ENCODE results near the gene DMGDH.
"Not testable (repeated sequence)": the region's sequence is repeated elsewhere in the genome, so short reads cannot be mapped to it uniquely, and the experiment has no call there.

DMGDH gene

DNA sequence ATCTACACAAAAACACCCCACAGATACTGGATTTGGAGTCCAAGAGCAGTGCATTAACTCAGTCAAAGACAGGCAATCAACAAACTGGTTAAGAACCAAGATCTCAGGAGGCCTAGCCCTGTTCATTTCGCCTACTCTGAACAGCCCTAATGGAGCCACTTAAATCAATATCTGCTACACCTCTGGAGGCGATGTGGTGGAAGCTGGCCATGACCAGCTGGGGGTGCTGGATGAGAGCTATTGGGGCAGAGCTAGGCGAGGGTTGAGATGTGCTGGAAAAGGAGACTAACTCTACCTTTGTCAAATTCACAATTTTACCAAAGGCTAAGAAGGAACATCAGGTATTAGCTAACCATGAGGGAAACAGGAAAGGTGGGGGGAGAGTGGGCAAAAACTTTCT, 61.1 kb downstream of the DMGDH start:
- DNase-seq, result no peak

DNA sequence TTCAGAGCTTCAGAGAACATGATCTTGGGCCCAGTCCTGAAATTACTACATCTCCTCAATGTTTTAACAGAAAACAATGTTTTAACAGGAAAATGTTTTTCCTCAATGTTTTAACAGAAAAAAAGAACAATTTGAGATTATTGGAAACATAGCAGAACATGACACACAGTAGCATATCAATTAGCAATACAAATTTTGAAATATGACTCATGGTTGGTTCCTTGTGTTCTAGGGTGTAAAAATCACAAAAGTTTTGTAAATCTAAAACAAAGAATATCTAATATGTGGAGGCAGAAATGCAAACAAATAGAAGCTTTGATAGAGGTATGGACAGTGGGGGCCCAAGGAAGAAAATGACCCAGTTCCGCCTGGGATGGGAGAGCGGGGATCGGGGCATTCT, 61.6 kb downstream of the DMGDH start:
- no peak for DNase-seq

DNA sequence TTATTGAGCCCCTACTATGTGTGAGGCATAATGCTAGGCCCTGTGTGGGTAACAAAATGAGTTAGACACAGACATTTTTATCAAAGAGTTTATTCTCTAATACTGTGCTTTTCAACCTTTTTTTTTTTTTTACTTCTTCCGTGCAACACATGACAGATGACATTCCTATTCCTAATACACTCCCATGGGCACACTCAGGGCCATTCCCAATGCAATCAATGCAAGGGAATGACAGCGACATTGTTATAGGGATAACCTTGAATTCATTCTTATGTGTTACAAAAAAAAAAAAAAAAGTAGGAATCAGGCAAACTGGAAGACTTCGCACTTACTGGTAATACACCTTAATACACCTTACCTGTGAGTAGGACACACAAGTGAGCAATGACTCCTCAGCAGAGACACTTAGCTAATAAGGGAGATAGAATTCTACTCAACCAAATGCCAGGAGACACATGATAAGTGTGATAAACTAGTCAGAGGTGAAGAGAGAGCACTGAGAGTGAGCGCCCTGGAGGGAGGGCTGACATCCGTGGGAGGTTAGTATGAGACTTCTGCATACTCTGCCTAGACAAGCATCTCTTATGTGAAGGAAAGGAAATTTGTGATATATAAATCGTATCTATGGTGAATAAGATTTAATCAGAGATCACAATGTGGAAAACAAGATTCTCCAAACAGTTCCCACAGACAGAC, 63.4 kb downstream of the DMGDH start:
- no peak for DNase-seq

DNA sequence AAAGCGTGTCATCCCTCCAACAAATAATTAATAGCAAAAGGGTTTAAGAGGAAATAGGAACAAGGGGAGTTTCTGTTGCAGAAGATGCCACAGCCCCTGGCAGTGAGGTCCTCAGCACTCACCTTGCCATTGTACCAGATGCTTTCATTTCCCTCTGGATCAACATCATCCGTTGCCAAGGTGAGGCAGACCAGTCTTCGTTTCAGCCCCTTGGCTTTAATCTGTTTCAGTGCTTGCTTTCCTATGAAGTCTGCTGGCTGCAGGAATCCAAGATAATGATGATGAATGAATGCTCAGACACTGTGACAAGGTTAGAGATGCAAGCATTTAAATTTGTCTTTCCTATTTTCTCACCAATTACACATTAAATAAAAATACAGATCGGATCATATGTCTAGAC, 64.3 kb downstream of the DMGDH start:
- DNase-seq, result no peak

DNA sequence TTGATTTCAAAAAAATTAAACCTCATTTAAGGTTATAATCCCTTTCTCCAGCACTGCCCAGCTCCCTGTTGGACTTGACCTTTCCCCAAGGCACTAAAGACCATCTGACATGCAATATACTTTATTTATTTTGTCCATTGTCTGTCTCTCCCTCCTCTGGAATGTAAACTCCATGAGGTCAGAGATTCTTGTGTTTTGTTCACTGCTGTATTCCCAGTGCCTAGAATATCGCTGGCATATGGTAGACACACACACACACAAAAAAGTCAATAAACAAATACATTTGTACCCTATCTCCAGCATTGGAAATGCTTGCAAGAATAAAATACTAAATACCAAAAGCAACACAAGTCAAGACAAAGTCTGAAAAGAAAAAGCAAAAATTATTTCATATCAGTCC, 67.1 kb downstream of the DMGDH start:
- no peak for DNase-seq

DNA sequence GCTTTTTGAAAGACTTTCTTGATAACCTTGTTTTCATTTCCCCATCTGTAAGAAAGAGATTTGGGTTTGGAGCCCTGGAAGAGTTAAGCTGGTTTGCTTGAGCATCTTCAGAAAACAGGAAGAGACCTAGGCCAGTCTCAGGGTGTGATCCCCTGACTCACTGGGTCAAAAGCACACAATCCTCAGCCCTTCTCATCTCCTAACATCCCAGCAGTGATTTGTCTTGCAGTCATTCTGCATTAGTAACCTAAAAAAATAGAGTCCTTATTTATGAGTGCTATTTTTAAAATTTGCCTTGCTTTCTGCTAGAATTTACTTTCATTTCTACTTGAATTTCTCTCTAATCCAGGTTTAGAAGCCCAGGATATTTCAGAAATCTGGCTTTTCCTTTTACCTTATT, 68.0 kb downstream of the DMGDH start:
- DNase-seq, result peak; percentile 46

DNA sequence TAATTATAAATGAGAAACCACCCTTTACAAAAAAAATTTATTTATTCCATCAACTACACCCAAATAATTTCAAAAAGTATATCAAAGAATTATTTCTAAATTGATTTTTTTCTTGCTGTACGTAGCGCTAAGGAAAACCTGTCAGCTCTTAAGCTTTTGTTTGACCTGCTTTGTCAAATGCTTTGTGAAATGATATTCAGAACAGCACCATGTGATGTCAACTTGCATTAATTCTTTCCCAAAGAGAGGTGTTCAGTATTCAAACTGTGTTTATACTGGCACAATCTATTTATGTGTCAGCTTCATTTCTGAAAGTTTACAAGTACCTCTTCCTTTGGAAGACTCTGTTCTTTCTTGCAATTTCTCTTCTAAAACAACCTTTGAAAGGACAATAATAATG, 72.4 kb downstream of the DMGDH start:
- no peak for DNase-seq

DNA sequence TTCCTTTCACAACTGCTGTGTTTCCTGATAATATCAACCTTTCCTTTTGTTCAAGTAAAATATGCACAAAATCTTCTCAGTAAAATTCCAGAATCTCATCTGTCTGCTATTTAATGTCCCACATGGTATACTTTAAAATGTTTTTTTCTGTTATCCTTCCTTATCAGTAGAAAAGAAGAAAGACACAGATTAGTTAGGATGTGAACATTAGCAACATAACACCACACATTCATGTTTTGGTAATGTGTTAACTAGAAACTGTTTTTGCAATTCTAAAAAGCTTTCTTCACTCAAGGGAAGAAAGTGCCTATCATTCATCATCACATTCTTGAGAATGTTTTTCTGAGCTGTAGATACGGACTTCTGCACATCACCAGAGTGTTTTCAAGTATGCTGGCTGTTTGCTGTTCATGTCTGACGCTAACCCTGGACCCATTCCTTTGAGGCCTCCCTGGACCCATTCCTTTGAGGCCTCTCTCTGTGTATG, 73.9 kb downstream of the DMGDH start:
- no peak for DNase-seq

DNA sequence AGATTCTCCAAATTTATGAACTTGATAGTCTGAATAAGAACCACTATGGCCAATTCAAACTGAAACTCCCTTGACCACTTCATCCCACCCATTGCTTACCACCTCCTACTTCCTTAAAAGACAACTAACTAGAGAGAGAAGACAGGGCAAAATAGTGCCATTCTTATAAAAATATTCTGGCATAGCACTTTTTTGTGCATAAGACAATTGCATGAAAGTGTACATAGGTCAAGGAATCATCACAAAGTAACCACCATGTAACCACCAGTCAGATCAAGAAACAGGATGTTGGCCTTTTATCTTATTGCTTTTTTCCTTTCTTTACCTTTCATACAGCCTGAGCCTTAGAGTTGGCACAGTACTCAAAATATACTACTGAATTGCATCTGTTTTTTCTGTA, 76.3 kb downstream of the DMGDH start:
- DNase-seq, result no peak

DNA sequence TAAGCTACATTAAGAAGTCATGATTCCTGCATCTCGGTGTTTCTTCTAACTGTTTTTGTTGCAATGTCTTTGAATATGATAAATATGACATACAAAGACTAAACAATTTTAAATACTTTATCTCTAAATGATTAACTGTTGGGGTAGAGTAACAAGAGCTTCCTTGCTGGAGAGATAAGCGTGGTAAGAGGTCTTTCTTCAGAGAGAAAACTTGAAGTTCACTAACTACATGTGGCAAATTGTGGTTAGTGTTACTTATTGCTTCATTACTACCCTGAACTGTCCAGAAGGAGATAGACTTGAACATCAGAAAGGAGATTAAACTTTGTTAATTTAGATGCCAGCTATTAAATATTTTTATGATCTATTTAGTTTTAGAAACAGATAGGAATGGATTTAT, 77.3 kb downstream of the DMGDH start:
- DNase-seq, result no peak

DNA sequence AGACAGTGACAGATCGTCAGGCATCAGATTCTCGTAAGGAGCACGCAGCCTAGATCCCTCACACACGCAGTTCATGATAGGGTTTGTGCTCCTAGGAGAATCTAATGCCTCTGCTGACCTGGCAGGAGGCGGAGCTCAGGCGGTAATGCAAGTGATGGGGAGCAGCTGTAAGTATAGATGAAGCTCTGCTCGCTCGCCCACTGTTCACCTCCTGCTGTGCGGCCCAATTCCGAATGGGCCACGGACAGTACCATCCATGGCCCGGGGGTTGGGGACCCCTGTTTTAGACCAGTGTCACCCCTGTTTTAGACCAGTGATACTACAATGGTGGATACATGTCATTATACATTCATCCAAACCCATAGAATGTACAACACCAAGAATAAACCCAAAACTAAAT, 80.4 kb downstream of the DMGDH start:
- DNase-seq, result no peak

DNA sequence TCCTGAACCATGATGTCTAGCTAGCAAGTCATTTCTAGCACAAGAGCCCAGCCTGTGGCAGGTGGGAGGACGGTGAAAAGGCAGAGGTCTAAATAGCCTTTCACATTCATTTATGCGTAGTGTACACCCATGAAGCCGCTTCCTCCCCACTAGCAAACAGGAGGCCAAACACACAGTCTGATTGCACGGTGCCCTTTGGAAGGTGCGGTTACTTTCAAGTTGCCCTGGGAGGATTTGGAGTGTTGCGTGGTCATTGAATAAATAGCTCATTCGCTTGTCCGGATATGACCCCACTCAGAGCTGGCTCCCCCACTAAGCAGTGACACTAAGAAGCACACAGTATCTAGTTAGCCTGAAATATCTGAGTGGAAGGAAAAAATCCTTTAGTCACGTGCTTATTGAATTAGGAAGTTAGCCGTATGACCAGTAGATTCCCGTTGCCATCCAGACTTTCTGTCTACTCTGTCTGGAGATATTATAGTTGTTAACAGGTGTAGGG, 83.7 kb downstream of the DMGDH start:
- DNase-seq, result peak; percentile 39

DNA sequence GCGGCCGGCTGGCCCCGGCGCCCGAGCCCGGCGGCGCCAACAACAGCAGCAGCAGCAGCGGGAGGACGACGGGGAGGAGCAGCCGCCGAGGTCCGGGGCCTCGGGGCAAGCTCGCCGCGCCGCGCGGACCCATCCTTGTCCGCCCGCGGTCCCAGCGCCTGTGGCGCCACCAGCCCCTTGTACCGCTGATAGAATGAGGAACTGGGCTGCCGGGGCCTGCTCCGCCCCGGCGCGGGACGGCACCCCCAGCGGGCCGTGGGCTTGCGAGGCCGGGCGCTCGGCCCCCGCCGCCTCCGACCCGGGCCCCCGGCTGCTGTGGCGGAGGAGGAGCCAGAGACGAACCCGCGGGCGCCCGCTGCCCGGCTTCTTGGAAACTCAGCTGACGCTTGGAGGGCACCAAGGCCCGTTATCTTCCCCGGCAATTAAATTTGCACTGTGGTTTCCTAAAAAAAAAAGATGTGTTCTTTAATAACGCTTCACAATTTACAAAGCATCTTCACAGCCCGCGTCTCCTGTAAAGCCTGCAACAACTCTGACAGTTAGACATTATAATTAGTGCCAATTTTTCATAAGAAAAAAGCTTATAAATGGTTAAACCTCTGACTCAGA, 84.3 kb downstream of the DMGDH start, which contains the start of gene ARSB:
Gene ARSB (minus strand): TSS at position 195 of the 609 bp plus-strand sequence. CDS start 62 bp downstream, at position 133.
- DNase-seq, result peak; percentile 57

DNA sequence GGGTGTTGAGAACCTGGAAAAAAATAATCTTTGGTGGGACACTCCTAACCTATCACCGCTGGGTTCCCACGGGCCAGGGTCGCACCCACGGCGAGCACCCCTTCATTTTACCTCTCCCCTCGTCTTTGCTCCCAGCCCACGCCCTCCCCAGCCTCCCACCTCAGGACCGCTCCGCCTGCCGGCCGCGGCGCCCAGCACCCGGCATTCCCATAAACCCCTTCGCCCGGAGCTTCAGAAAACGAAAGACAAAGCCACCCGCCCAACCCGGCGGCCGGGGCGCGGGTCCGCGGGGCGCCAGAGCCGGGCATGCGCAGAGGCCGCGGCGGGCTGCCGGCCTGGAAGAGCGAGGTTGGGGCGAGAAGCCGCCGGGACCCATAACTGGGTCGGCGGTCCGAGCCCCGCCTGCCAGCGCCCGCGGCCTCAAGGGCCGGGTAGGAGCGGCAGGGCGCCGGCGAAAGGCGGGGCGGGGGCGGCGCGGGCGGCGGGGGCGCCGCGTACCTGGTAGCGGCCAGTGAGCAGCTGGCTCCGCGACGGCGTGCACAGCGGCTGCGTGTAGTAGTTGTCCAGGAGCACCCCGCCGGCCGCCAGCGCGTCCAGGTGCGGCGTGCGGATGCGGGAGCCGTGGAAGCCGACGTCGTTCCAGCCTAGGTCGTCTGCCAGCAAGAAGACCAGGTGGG, 84.9 kb downstream of the DMGDH start:
- peak; percentile 90 for DNase-seq

DNA sequence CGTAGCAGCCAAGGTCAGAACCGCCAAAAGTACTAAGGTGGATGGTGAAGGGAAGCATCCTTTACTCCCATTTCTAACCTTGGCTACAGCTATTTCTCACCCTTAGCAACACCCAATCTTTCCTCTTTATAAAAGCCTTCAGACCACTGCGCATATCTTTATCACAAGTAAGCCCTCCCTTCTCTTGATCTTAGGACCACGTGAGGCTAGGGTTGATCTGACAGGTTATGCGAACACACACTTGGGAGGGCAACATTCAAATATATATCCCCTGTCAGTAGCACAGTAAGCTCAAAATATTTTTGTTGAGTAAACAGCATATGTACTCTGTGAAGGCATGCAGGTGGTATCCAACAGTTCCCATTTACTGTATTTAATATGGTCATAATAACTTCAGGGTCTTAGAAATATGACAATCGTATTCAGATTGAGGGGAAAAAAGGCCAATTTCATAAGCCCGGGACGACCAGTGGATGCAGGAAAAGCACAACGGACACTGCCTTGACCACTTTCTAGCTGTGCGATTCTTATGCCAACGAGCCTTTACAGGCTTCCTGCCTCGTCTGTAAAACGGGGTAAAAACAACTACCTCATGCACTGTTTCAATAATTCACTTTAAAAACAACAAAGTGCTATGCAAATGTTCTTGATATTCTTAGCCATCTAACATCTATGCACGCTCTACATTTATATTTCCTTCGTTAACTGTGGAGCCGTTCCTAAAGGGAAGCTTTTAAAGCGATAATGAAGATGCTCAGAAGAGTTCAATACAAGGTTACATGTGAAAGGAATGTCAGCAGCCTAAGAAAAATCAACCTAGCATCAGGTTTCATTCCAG, 85.7 kb downstream of the DMGDH start:
- no peak for DNase-seq

DNA sequence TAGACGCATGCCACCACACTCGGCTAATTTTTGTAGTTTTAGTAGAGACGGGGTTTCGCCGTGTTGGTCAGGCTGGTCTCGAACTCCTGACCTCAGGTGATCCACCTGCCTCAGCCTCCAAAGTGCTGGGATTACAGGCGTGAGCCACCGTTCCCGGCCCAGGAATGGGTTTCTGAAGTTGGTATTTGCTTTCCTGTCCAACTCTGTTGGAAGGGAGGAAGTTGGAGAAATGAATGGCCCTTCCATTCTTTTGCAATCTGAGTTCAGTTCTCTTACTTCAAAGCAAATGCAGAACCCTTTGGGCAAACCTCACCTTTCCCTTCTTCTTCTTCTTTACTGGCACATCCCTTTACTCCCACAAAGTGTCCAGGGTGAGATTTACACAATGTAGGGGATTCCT, 86.3 kb downstream of the DMGDH start:
- not testable (repeated sequence) for DNase-seq

DNA sequence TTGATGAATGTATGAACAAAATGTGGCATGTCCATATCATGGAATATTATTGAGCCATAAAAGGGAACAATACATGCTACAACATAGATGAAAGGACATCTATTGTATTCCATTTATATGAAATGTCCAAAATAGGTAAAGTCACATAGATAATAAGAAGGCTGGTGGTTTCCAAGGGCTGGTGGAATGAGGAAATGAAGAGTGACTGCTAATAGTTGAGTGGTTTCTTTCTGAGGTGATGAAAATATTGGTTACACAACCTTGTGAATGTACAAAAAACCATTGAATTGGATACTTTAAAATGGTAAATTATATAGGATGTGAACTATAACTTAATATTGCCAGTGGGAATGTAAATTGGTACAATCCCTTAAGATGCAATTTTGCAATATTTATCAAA, 89.6 kb downstream of the DMGDH start:
- no peak for DNase-seq

DNA sequence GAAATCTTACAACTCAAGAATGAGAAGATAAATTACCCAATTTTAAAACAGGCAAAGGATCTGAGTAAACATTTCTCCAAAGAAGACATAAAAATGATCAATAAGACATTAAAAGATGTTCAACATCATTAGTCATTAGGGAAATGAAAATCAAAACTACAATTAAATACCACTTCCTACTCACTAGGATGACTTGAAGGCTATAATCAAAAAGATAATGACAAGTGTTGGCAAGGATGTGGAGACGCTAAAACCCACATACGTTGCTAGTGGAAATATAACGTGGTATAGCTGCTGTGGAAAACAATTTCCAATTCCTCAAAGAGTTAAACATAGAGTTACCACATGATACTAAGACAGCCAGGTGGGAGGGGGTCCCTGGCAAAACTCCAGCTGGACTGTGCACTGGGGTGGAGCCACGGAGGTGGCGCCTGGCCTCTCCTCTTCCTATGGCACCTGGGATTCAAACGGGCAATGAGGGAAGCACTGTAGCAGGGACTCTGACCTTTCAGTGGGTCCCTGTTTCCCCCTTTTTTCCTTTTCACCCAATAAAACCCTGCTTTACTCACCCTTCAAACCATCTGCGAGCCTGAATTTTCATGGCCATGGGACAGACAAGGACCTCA, 90.2 kb downstream of the DMGDH start:
- DNase-seq, result no peak

DNA sequence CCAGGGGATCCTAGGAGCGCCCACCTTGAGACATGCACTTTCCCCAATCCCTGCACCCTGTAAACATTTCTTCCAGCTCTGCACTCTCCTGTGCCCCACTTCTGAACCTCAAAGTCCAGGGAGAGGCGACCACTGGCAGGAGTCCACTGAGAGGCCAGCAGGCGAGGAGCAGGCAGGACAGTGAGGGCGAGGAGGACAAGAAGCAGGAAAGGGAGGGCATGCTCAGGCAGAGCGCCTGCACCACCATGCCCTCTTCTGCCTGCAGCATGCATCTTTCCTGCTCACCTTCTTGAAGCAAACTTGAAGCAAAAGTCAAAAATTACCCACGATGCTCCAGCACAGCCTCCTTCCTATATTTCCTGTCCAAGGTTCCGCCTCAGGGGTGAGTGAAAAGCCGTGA, 94.4 kb downstream of the DMGDH start:
- DNase-seq, result no peak

DNA sequence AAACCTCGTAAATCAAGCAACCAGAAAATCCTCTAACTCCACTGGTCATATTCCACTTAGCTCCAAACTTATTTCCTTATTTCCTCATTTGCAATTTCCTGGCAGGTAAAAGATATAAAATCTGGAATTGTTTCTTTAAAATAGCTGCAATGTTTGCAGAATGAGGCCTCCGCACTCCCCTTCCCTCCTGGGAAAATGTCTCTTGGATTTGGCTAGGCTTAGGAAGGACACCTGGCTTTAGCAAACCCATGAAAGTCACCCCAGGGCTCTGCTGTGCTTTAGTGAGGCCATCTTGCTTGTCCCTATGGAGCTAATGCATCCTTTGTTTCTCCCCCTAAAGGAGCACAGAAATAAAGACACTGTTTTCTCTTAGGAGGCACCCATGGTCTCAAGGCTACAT, 94.9 kb downstream of the DMGDH start:
- DNase-seq, result no peak

DNA sequence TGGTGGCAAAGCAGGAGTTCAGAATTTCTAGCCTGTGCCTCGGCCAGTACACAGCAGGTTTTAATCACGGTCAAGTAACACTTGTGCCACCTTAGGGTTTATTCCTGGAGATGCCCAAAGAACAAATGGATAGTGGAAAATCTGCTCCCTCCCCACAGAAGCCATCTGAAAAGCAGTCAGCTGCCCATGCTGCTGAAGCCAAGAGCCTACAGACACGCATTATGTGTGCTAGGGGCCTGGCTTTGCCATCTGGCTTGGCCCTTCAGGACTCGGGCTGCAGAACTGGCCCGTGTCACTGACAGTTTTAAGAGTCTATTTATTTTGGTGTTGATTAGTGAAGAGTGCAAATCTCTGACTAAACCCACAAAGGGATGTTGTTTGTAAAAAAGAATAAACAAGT, 95.5 kb downstream of the DMGDH start:
- no peak for DNase-seq

DNA sequence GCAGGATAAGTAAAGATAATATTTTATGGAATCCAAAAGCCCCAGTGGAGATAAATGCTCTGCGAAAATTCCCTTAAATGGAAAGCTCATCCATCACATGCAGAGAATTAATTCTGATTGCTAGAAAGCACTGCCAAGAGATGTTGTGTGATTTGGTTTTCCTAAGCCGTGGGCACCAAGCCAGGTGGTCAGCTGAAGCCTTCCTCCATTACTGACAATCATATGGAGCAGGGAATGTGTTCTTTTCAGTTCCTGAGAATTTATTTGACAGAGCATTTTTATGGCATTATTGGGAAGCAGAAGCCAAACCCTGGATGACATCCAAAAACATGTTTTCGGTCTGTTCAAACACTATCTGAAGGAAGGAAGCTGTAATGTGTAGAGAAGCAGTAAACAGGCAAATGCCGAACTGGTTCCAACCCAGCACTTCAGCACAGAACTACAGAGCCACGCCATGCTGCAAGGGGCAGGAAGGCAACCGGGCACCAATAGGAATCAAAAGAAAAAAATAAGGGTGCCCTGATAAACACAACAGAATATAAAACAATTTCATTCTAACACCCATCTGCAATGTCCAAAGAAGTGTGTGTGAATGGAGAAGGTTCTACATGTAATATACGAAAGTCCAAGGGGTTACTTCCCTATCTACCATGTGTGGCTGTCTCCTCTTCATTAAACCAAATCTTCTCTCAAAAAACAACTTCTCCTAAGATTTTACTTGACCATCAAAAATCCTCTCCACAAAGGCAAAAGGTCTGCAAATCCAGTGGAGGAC, 96.6 kb downstream of the DMGDH start:
- DNase-seq, result peak; percentile 72

Data from fibroblast of skin of right biceps (primary cell).